ENCODE data around the gene THSD7B. TPM values are rescaled to one million over a fixed set of nuclear protein-coding genes. Genes with fewer than 3 reads are reported as not detected.

The THSD7B gene
- total RNA-seq, 1 experiment from 2014 or later: 6.9 TPM

- no peaks in the 10 kb centered on the region for H3K9me3 ChIP-seq
- no peak for DNase-seq
- no TSS peak for BruUV-seq (replicated peaks)
- Mint-ChIP-seq H3K9me3 (ENCODE audit: unreplicated experiment) (no peaks in the 10 kb centered on the region), H3K27me3 (ENCODE audit: insufficient read depth, unreplicated experiment) (peaks cover 2% of the 10 kb centered on the region), H3K36me3 (ENCODE audit: insufficient read depth, unreplicated experiment) (no peaks in the 10 kb centered on the region), H3K27ac (ENCODE audit: unreplicated experiment) (no peak overlapping the region), H3K4me3 (ENCODE audit: unreplicated experiment) (no peak overlapping the region), H3K4me1 (ENCODE audit: low read depth, unreplicated experiment) (no peaks in the 10 kb centered on the region)
- ChIA-PET POLR2A (no interaction called here), CTCF (no interaction called here)
- intact Hi-C loops (cut with micrococcal nuclease; ENCODE audit: unreplicated experiment): no loop called here
- H3K27me3 ChIP-seq (replicated peaks; ENCODE audit: control insufficient read depth, insufficient read depth, low read length): no peaks in the 10 kb centered on the region
- H3K4me1 ChIP-seq: no peaks in the 10 kb centered on the region
- no peak for TF ChIP-seq CTCF (IDR thresholded peaks at IDR 0.05; ENCODE audit: insufficient read depth in 1 of 2, low read depth in 1 of 2, low read length in 1 of 2, severe bottlenecking in 1 of 2, unreplicated experiment in 1 of 2)
- H3K4me3 ChIP-seq (ENCODE audit: low read depth, low read length): no peak overlapping the region
- H3K36me3 ChIP-seq (ENCODE audit: control insufficient read depth, insufficient read depth, low read length): no peaks in the 10 kb centered on the region
These were observed 18.5 kb downstream of the THSD7B start for GRCh38 chr2:136783856-136784255.

- H3K27ac Mint-ChIP-seq (ENCODE audit: unreplicated experiment): no peak overlapping the region
- H3K36me3 Mint-ChIP-seq (ENCODE audit: insufficient read depth, unreplicated experiment): no peaks in the 10 kb centered on the region
- no peaks in the 10 kb centered on the region for H3K9me3 Mint-ChIP-seq (ENCODE audit: unreplicated experiment)
- Histone ChIP-seq H3K9me3 (no peaks in the 10 kb centered on the region), H3K36me3 (ENCODE audit: control insufficient read depth, insufficient read depth, low read length) (no peaks in the 10 kb centered on the region), H3K4me3 (ENCODE audit: low read depth, low read length) (no peak overlapping the region), H3K27me3 (replicated peaks; ENCODE audit: control insufficient read depth, insufficient read depth, low read length) (no peaks in the 10 kb centered on the region), H3K4me1 (no peaks in the 10 kb centered on the region)
- no peak overlapping the region for H3K4me3 Mint-ChIP-seq (ENCODE audit: unreplicated experiment)
- peaks cover 2% of the 10 kb centered on the region for H3K27me3 Mint-ChIP-seq (ENCODE audit: insufficient read depth, unreplicated experiment)
- CTCF ChIA-PET: interaction anchor here (0.6 kb wide), 1 partner anchor 30 kb away, joined by 5 read pairs; no protein-coding TSS in a partner anchor
- no TSS peak for BruUV-seq (replicated peaks)
- H3K4me1 Mint-ChIP-seq (ENCODE audit: low read depth, unreplicated experiment): no peaks in the 10 kb centered on the region
- POLR2A ChIA-PET: no interaction called here
- no peak for DNase-seq
- intact Hi-C loops (cut with micrococcal nuclease; ENCODE audit: unreplicated experiment): no loop called here
- no peak for TF ChIP-seq CTCF (IDR thresholded peaks at IDR 0.05; ENCODE audit: insufficient read depth in 1 of 2, low read depth in 1 of 2, low read length in 1 of 2, severe bottlenecking in 1 of 2, unreplicated experiment in 1 of 2)
These were observed 19.9 kb downstream of the THSD7B start for GRCh38 chr2:136785215-136785614.

- H3K27ac Mint-ChIP-seq (ENCODE audit: unreplicated experiment): no peak overlapping the region
- POLR2A ChIA-PET: no interaction called here
- TF ChIP-seq CTCF (IDR thresholded peaks at IDR 0.05; ENCODE audit: insufficient read depth in 1 of 2, low read depth in 1 of 2, low read length in 1 of 2, severe bottlenecking in 1 of 2, unreplicated experiment in 1 of 2): no peak
- H3K4me1 Mint-ChIP-seq (ENCODE audit: low read depth, unreplicated experiment): no peaks in the 10 kb centered on the region
- no peak overlapping the region for H3K4me3 Mint-ChIP-seq (ENCODE audit: unreplicated experiment)
- H3K27me3 Mint-ChIP-seq (ENCODE audit: insufficient read depth, unreplicated experiment): peaks cover 2% of the 10 kb centered on the region
- H3K36me3 ChIP-seq (ENCODE audit: control insufficient read depth, insufficient read depth, low read length): no peaks in the 10 kb centered on the region
- no peak overlapping the region for H3K4me3 ChIP-seq (ENCODE audit: low read depth, low read length)
- no peaks in the 10 kb centered on the region for H3K9me3 ChIP-seq
- DNase-seq: no peak
- H3K27me3 ChIP-seq (replicated peaks; ENCODE audit: control insufficient read depth, insufficient read depth, low read length): no peaks in the 10 kb centered on the region
- H3K4me1 ChIP-seq: no peaks in the 10 kb centered on the region
- CTCF ChIA-PET: no interaction called here
- no peaks in the 10 kb centered on the region for H3K9me3 Mint-ChIP-seq (ENCODE audit: unreplicated experiment)
- intact Hi-C loops (cut with micrococcal nuclease; ENCODE audit: unreplicated experiment): no loop called here
- H3K36me3 Mint-ChIP-seq (ENCODE audit: insufficient read depth, unreplicated experiment): no peaks in the 10 kb centered on the region
- BruUV-seq (replicated peaks): no TSS peak
These were observed 22.6 kb downstream of the THSD7B start for GRCh38 chr2:136787970-136788369.

Data from Caco-2 (cell line).